HG03439 (cell line): ENCODE results near the gene PERM1.

ENCODE experiments used
- ATAC-seq: cut with Tn5 transposase; IDR thresholded peaks from one replicate; pipeline ENCODE4 v1.9.1; 2021; ENCODE audit warnings: mild to moderate bottlenecking, moderate library complexity; ENCODE audit not compliant: unreplicated experiment

PERM1 gene

GRCh38 chr1:966135-966703, 15.7 kb downstream of the PERM1 start, which contains the start of gene PLEKHN1:
TSS of gene PLEKHN1 (plus strand) at chr1:966482. CDS start at chr1:966532, 50 bp downstream.
- ATAC-seq, result peak; percentile 28

DNA sequence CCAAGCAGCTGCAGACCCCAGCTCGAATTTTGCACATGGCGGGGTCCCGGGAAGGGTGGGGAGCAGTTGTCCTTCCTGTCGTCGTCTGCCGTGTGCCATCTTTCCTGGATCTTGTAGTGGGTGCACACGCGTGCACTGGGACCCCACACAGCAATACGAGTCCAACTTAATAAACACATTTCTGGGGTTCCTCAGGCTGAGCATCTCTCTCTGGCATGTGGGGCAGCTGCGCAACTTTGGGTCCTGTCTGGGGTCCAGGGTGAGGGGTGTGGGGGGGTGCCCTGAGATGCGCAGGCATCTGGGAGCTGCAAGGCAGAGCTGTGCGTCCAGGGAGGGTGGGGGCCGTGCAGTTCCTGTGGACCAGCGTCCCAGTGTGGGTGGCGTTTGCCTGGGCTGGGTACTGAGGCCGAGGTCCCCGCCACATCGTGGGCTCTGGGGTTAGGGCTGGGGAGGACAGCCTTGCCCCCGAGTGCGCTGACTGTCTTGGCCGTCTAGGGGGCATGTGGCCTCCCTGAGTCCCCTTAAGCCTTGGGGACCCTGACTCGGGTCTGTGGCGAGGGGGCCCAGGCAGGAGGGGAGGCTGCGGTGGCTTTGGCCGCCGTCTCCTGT, 16.3 kb downstream of the PERM1 start:
- no peak for ATAC-seq

- ATAC-seq, result no peak
Measured at GRCh38 chr1:964691-965525, 17.0 kb downstream of the PERM1 start.

DNA sequence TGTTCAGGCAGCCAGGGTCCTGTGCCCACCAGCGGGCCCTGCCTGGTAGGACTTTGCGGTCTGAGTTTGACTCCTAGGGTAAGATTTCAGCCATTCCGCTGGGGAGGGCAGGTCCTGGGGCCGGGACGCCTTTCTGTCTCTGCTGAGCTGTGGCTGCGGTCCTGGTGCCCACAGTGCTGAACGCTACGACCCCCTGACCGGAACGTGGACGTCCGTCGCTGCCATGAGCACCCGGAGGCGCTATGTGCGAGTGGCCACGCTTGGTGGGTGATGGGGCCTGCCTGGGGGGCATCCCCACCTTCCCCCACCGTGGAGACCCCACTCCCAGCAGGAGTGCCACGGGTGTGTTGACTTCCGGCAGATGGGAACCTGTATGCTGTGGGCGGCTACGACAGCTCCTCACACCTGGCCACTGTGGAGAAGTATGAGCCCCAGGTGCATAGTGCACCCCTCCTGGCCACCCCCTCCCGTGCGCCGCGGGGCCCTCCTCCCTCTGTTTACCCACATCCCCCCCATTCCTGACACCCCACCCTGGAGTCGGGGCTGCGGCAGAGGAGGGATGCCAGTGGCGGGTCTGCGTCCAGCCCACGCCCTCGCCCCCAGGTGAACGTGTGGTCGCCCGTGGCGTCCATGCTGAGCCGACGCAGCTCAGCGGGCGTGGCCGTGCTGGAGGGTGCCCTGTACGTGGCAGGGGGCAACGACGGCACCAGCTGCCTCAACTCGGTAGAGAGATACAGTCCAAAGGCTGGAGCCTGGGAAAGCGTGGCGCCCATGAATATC, 18.0 kb downstream of the PERM1 start:
- ATAC-seq, result no peak

- ATAC-seq, result no peak
Measured at GRCh38 chr1:963301-963651, 18.6 kb downstream of the PERM1 start.

GRCh38 chr1:962381-963300, 19.3 kb downstream of the PERM1 start:
- ATAC-seq, result no peak

GRCh38 chr1:961132-961669, 20.7 kb downstream of the PERM1 start:
- ATAC-seq, result no peak

- no peak for ATAC-seq
Measured at GRCh38 chr1:960363-961131, 21.3 kb downstream of the PERM1 start, which contains the start of gene KLHL17. TSS of gene KLHL17 (plus strand) at chr1:960584. CDS start at chr1:960694, 110 bp downstream.

GRCh38 chr1:959731-960362, 22.0 kb downstream of the PERM1 start:
- no peak for ATAC-seq

GRCh38 chr1:958823-959730, 22.8 kb downstream of the PERM1 start, which contains the start of gene NOC2L:
TSS of gene NOC2L (minus strand) at chr1:959256. CDS start at chr1:959240, 16 bp downstream.
- ATAC-seq, result peak; percentile 78

- ATAC-seq, result no peak
Measured at GRCh38 chr1:956636-957035, 25.3 kb downstream of the PERM1 start.

DNA sequence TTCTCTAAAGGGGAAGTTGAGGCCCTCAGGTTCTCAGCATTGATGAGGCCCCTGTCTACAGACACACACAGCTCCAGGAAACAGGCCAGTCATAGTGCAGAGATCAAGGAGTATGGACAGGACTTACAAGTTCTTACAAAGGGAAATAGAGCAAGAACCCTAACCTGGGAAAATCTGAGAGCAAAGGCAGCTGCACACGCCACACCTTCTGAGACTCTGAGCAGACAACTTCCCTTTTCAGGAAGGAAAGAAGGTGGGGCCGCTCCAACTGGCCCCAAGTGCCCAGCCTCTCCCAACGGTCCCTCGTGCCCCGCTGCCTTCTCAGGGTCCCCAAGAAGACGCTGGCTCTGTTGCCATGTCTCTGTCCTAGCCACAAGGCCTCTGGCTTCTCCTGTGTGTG, 26.4 kb downstream of the PERM1 start:
- no peak for ATAC-seq

GRCh38 chr1:954927-955326, 27.0 kb downstream of the PERM1 start:
- no peak for ATAC-seq

DNA sequence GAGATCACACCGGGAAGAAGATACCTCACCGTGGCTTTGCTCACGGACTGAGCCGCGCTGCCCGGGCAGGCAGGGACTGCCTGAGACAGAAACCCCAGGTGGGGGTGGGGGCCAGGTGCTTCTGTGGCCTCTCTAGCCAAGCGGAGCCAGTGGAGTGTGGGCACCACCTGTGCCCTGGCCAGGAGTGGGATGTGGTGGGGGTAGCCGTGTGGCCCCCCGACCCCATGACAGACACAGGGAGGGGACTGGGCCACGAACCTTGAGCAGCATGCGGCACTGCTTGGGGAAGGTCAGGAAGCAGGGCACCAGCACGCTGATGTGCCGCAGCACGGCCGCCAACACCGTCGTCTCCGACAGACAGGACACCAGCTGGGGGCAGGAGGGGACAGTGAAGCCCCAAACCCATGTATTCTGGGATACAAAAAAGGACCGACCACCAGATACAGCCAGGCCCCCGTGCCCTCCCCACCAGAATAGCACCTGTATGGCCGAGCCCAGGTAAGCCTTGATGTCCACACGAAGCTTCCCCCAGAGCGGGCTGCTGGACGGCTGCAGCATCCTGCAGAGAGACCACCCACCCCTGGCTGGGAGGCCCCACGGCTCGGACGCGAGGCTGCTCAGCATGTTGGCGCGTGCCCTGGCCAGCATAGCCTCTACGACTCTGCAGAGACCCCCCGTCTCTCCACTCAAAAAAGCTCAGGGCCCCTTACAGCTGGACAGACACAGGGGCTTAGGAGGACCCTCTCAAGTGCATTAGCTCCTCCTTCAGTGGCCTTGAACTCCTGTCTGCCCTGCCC, 28.2 kb downstream of the PERM1 start:
- ATAC-seq, result no peak

GRCh38 chr1:952603-953002, 29.3 kb downstream of the PERM1 start:
- ATAC-seq, result no peak

DNA sequence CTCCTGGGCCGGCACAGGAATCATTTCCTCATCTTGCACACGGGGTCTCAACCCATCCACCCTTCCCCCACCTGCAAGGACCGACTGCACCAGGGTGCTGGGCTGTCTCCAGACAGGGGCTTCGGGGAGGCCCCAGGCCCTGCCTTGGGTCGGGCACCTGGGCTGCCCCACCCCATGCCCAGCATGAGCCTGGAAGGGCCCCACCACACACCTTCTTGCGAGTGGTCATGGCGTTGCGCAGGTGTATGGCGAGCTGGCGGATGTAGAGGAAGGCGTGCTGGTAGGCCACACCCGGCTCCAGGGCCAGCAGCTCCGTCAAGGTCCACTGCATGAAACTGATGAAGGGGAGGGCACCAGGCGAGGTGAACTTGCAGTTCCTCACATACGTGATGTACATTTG, 29.7 kb downstream of the PERM1 start:
- ATAC-seq, result no peak

GRCh38 chr1:951364-951763, 30.5 kb downstream of the PERM1 start:
- ATAC-seq, result no peak
